Neural cell (in vitro differentiated cells): ENCODE data around the gene FAF2. TPM values are rescaled to one million over a fixed set of nuclear protein-coding genes. Genes with fewer than 3 reads are reported as not detected.

Experiments
- H2AFZ ChIP-seq: fragments of 200-600, 300-800 bp; sonication (generic), shearing (Covaris generic); 2 replicates; pipeline ENCODE4 v1.6.0; 2014; ENCODE audit warnings: low read depth, mild to moderate bottlenecking, antibody characterized with exemption, low read length, moderate library complexity
- H3F3A ChIP-seq: fragments of 200-600 bp; shearing (Covaris generic); 2 replicates; pipeline ENCODE4 v1.6.1; 2016; ENCODE audit warnings: mild to moderate bottlenecking, moderate library complexity, mixed read lengths, antibody characterized with exemption, low read length; ENCODE audit not compliant: insufficient read depth, poor library complexity, severe bottlenecking
- H3K27ac ChIP-seq: fragments of 200-600, 300-800 bp; sonication (generic), shearing (Covaris generic); 2 replicates; pipeline ENCODE4 v1.5.1; 2014; ENCODE audit warnings: mild to moderate bottlenecking, low read length, moderate library complexity
- H3K27me3 ChIP-seq: fragments of 300-800, 200-600 bp; sonication (generic), shearing (Covaris generic); 2 replicates; pipeline ENCODE4 v1.6.0; 2014; ENCODE audit warnings: mild to moderate bottlenecking, low read depth, low read length, moderate library complexity; ENCODE audit not compliant: insufficient read depth
- H3K36me3 ChIP-seq: fragments of 300-800, 200-600 bp; sonication (generic), shearing (Covaris generic); 2 replicates; pipeline ENCODE4 v1.5.1; 2014; ENCODE audit warnings: mild to moderate bottlenecking, antibody characterized with exemption, low read length, moderate library complexity; ENCODE audit not compliant: insufficient read depth
- H3K4me2 ChIP-seq: fragments of 300-800, 200-600 bp; sonication (generic), shearing (Covaris generic); 2 replicates; pipeline ENCODE4 v1.6.0; 2014; ENCODE audit warnings: mild to moderate bottlenecking, low read length
- H3K4me3 ChIP-seq: fragments of 300-800, 200-600 bp; sonication (generic), shearing (Covaris generic); 2 replicates; pipeline ENCODE4 v1.5.1; 2014; ENCODE audit warnings: mild to moderate bottlenecking, low read length, moderate library complexity
- H3K79me2 ChIP-seq: fragments of 200-600 bp; shearing (Covaris generic); replicated peaks from 2 replicates; pipeline ENCODE4 v1.6.0; 2014; ENCODE audit warnings: mild to moderate bottlenecking, low read length, moderate library complexity; ENCODE audit not compliant: insufficient read depth
- H3K9ac ChIP-seq: fragments of 300-800, 200-600 bp; sonication (generic), shearing (Covaris generic); 2 replicates; pipeline ENCODE4 v1.6.1; 2016; ENCODE audit warnings: mild to moderate bottlenecking, low read length, mixed read lengths
- H3K9me2 ChIP-seq: fragments of 200-600 bp; shearing (Covaris generic); 2 replicates; pipeline ENCODE4 v1.6.1; 2016; ENCODE audit warnings: mild to moderate bottlenecking, low read length, mixed read lengths; ENCODE audit not compliant: insufficient read depth
- H3K9me3 ChIP-seq: fragments of 200-600, 300-800 bp; sonication (generic), shearing (Covaris generic); 2 replicates; pipeline ENCODE4 v1.6.1; 2016; ENCODE audit warnings: mild to moderate bottlenecking, mixed run types, low read length, moderate library complexity, mixed read lengths
- H4K20me1 ChIP-seq: fragments of 200-600 bp; shearing (Covaris generic); 2 replicates; pipeline ENCODE4 v1.6.1; 2016; ENCODE audit warnings: mild to moderate bottlenecking, mixed run types; ENCODE audit not compliant: insufficient read depth
- EP300 ChIP-seq: fragments of 450-650 bp; conservative IDR thresholded peaks from 2 replicates; pipeline ENCODE4 v1.6.1; 2014; ENCODE audit warnings: antibody characterized with exemption, mild to moderate bottlenecking, moderate library complexity; ENCODE audit not compliant: poor library complexity, severe bottlenecking
- EZH2 ChIP-seq: fragments of 200-600, 300-800 bp; shearing (Covaris generic), sonication (generic); IDR thresholded peaks from 2 replicates; pipeline ENCODE4 v1.6.1; 2014; ENCODE audit warnings: antibody characterized with exemption, low read length, borderline replicate concordance, mild to moderate bottlenecking; ENCODE audit not compliant: insufficient read depth, poor library complexity, severe bottlenecking
- MXI1 ChIP-seq: fragments of 450-650 bp; conservative IDR thresholded peaks from 2 replicates; pipeline ENCODE4 v1.6.1; 2014; ENCODE audit warnings: antibody characterized with exemption, mild to moderate bottlenecking; ENCODE audit not compliant: poor library complexity, severe bottlenecking
- POLR2AphosphoS5 ChIP-seq: IDR thresholded peaks from 2 replicates; pipeline ENCODE4 v1.6.1; 2012
- RAD21 ChIP-seq: fragments of 450-650 bp; conservative IDR thresholded peaks from 2 replicates; pipeline ENCODE4 v1.6.1; 2014; ENCODE audit warnings: antibody characterized with exemption, mild to moderate bottlenecking, moderate library complexity
- SMC3 ChIP-seq: fragments of 450-650 bp; conservative IDR thresholded peaks from 2 replicates; pipeline ENCODE4 v1.6.1; 2014; ENCODE audit warnings: antibody characterized with exemption, mild to moderate bottlenecking, moderate library complexity; ENCODE audit not compliant: poor library complexity
- TAF1 ChIP-seq: IDR thresholded peaks from 2 replicates; pipeline ENCODE4 v1.6.1; 2012; ENCODE audit warnings: low read depth
- polyA plus RNA-seq: library from polyadenylated mRNA; depleted of rRNA; stranded (reverse); fragments of >200 nt; gene quantifications from 2 replicates; pipeline ENCODE4 v1.2.3, GENCODE V29; 2014
- TF ChIP-seq, protein P1 (sequence below): IDR thresholded peaks from 2 replicates; pipeline ENCODE4 v1.6.1; 2012; ENCODE audit warnings: borderline replicate concordance
- TF ChIP-seq, protein P2 (sequence below): fragments of 450-650 bp; IDR thresholded peaks from 2 replicates; pipeline ENCODE4 v1.5.1; 2014; ENCODE audit warnings: antibody characterized with exemption, mild to moderate bottlenecking, moderate library complexity; ENCODE audit not compliant: poor library complexity, severe bottlenecking

FAF2 gene
- polyA plus RNA-seq, 1 donor from 2014 or later, result 30.8 TPM

DNA sequence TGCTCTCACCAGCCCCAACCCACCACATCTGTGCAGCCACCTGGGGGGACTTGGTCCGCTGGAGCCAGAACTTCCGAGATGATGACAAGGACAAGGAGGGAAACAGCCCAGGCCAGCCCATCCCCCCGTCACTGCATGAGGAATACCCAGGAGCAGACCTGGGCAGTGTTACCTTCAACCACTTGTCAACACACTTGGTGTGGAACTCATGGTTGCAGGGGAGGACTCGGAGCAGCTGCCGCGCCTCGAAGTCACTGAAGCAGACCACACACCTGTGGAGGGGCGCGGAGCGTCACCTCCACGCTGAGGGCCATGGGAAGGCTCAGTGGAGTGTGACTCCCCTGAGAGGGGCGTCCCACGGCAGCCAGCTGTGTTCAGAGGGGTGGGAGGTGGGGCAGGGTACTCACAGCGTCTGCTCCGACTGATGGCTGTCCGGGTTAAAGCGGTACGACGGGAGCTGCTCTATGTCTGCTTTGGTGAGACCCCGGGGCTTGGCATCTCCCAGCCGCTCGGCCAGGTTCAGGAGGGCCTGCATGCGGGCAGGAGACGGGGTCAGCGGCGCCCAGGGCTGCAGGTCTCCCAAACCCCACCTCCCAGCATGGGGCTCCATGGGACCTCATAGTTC lies 81.0 kb downstream of the FAF2 start:
- H3F3A ChIP-seq, result no peaks in the 10 kb centered on the region
- H3K79me2 ChIP-seq, result peaks cover 25% of the 10 kb centered on the region
- no peak overlapping the region for H3K9ac ChIP-seq
- H2AFZ ChIP-seq, result no peak overlapping the region
- H4K20me1 ChIP-seq, result peaks cover 25% of the 10 kb centered on the region
- no peaks in the 10 kb centered on the region for H3K27me3 ChIP-seq
- no peak overlapping the region for H3K27ac ChIP-seq
- H3K36me3 ChIP-seq, result no peaks in the 10 kb centered on the region
- H3K9me2 ChIP-seq, result no peaks in the 10 kb centered on the region
- H3K4me3 ChIP-seq, result no peak overlapping the region
- H3K4me2 ChIP-seq, result no peak overlapping the region
- H3K9me3 ChIP-seq, result no peaks in the 10 kb centered on the region
- TF ChIP-seq, protein P1, sequence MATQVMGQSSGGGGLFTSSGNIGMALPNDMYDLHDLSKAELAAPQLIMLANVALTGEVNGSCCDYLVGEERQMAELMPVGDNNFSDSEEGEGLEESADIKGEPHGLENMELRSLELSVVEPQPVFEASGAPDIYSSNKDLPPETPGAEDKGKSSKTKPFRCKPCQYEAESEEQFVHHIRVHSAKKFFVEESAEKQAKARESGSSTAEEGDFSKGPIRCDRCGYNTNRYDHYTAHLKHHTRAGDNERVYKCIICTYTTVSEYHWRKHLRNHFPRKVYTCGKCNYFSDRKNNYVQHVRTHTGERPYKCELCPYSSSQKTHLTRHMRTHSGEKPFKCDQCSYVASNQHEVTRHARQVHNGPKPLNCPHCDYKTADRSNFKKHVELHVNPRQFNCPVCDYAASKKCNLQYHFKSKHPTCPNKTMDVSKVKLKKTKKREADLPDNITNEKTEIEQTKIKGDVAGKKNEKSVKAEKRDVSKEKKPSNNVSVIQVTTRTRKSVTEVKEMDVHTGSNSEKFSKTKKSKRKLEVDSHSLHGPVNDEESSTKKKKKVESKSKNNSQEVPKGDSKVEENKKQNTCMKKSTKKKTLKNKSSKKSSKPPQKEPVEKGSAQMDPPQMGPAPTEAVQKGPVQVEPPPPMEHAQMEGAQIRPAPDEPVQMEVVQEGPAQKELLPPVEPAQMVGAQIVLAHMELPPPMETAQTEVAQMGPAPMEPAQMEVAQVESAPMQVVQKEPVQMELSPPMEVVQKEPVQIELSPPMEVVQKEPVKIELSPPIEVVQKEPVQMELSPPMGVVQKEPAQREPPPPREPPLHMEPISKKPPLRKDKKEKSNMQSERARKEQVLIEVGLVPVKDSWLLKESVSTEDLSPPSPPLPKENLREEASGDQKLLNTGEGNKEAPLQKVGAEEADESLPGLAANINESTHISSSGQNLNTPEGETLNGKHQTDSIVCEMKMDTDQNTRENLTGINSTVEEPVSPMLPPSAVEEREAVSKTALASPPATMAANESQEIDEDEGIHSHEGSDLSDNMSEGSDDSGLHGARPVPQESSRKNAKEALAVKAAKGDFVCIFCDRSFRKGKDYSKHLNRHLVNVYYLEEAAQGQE, result no peak

- Histone ChIP-seq H3F3A (no peaks in the 10 kb centered on the region), H3K79me2 (peaks cover 31% of the 10 kb centered on the region), H3K4me3 (no peak overlapping the region), H3K4me2 (no peak overlapping the region), H3K9me3 (no peaks in the 10 kb centered on the region), H3K36me3 (no peaks in the 10 kb centered on the region), H3K9me2 (no peaks in the 10 kb centered on the region), H2AFZ (no peak overlapping the region), H3K27me3 (no peaks in the 10 kb centered on the region), H3K9ac (no peak overlapping the region), H4K20me1 (peaks cover 28% of the 10 kb centered on the region), H3K27ac (no peak overlapping the region)
- TF ChIP-seq EP300, result no peak
- no peak for TF ChIP-seq SMC3
- TF ChIP-seq TAF1, result no peak
- TF ChIP-seq RAD21, result no peak
- TF ChIP-seq EZH2, result no peak
- TF ChIP-seq, protein P1, result no peak
- TF ChIP-seq MXI1, result no peak
- TF ChIP-seq, protein P2, sequence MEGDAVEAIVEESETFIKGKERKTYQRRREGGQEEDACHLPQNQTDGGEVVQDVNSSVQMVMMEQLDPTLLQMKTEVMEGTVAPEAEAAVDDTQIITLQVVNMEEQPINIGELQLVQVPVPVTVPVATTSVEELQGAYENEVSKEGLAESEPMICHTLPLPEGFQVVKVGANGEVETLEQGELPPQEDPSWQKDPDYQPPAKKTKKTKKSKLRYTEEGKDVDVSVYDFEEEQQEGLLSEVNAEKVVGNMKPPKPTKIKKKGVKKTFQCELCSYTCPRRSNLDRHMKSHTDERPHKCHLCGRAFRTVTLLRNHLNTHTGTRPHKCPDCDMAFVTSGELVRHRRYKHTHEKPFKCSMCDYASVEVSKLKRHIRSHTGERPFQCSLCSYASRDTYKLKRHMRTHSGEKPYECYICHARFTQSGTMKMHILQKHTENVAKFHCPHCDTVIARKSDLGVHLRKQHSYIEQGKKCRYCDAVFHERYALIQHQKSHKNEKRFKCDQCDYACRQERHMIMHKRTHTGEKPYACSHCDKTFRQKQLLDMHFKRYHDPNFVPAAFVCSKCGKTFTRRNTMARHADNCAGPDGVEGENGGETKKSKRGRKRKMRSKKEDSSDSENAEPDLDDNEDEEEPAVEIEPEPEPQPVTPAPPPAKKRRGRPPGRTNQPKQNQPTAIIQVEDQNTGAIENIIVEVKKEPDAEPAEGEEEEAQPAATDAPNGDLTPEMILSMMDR, result no peak
- no peak for TF ChIP-seq POLR2AphosphoS5
Measured at GRCh38 chr5:176529741-176530141, 81.6 kb downstream of the FAF2 start.
